Measurements from ENCODE around the gene CHI3L2. TPM values are rescaled to one million over a fixed set of nuclear protein-coding genes. Genes with fewer than 3 reads are reported as not detected.

Gene CHI3L2
- total RNA-seq, 3 donors from 2014 or later, result 0.76 to 3.3 (median 1.1) TPM

GRCh38 chr1:111195002-111195684, 32.4 kb upstream of the CHI3L2 start:
- DNase-seq, result no peak

DNA sequence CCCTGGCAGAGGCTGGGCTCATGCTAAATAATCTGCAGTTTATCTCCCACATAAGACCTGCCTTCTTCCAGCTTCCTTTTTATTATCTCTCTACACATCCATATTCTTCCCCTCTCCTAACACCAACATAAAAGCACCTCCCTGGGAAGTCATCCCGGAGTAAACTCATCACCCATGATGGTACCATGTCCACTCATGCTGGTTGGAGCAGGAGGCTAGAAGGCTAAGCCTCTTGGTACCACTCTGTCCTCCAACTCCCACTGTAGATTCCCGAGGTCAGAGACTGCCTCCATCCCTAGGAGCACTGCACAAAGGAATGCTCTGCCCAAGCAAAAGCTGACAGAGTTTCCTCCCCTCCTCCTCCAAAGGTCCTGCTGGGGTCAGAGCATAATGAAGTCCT, 31.3 kb upstream of the CHI3L2 start:
- no peak for DNase-seq
- Histone ChIP-seq H3K4me1 (ENCODE audit: low read depth) (peaks cover 43% of the 10 kb centered on the region), H3K9me3 (no peaks in the 10 kb centered on the region), H3K36me3 (ENCODE audit: low read depth) (peaks cover 4% of the 10 kb centered on the region), H3K4me3 (no peak overlapping the region)
- intact Hi-C loops (cut with DNase I, micrococcal nuclease), result no loop called here
- TF ChIP-seq, protein P1, sequence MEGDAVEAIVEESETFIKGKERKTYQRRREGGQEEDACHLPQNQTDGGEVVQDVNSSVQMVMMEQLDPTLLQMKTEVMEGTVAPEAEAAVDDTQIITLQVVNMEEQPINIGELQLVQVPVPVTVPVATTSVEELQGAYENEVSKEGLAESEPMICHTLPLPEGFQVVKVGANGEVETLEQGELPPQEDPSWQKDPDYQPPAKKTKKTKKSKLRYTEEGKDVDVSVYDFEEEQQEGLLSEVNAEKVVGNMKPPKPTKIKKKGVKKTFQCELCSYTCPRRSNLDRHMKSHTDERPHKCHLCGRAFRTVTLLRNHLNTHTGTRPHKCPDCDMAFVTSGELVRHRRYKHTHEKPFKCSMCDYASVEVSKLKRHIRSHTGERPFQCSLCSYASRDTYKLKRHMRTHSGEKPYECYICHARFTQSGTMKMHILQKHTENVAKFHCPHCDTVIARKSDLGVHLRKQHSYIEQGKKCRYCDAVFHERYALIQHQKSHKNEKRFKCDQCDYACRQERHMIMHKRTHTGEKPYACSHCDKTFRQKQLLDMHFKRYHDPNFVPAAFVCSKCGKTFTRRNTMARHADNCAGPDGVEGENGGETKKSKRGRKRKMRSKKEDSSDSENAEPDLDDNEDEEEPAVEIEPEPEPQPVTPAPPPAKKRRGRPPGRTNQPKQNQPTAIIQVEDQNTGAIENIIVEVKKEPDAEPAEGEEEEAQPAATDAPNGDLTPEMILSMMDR (IDR thresholded peaks at IDR 0.05), result no peak
- no peak for ATAC-seq

More at GRCh38 chr1:111195002-111195684, 32.4 kb upstream of the CHI3L2 start:
- Histone ChIP-seq H3K9me3 (no peaks in the 10 kb centered on the region), H3K36me3 (ENCODE audit: low read depth) (peaks cover 4% of the 10 kb centered on the region), H3K4me3 (no peak overlapping the region), H3K4me1 (ENCODE audit: low read depth) (peaks cover 40% of the 10 kb centered on the region)
- TF ChIP-seq, protein P1 (IDR thresholded peaks at IDR 0.05), result no peak
- ATAC-seq, result no peak
- intact Hi-C loops (cut with DNase I, micrococcal nuclease), result no loop called here

- H3K9me3 ChIP-seq, result no peaks in the 10 kb centered on the region
- TF ChIP-seq, protein P1 (IDR thresholded peaks at IDR 0.05), result no peak
- intact Hi-C loops (cut with DNase I, micrococcal nuclease), result no loop called here
- H3K4me3 ChIP-seq, result no peak overlapping the region
- H3K36me3 ChIP-seq (ENCODE audit: low read depth), result peaks cover 4% of the 10 kb centered on the region
- H3K4me1 ChIP-seq (ENCODE audit: low read depth), result peaks cover 42% of the 10 kb centered on the region
- peak; percentile 29 for ATAC-seq
- DNase-seq, result peak in 1 of 3 donors; percentile 53
Observed at GRCh38 chr1:111197598-111198284, 29.8 kb upstream of the CHI3L2 start.

DNA sequence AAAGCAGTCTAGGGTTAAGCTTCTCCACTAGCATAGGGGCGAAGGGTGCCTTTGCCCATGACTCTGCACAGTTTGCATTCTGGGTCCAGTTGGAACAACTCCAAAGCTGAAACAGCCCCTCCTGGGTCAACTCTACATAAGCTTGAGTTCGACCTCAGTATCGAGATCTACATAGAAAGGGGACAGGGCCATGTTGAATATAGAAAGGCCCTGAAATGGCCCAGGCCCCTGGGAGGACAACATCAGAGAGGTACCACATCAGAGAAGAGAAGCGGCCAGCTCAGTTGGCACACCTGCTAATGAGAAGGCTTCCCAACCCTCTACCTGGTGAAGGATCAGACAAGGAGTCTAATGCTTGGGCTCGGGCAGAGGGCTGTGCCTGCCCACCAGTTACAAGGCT, 28.7 kb upstream of the CHI3L2 start:
- ATAC-seq (no peak), DNase-seq (no peak)
- intact Hi-C loops (cut with DNase I, micrococcal nuclease), result no loop called here
- TF ChIP-seq, protein P1 (IDR thresholded peaks at IDR 0.05), result no peak
- Histone ChIP-seq H3K4me3 (peak overlapping the region; percentile 7), H3K9me3 (no peaks in the 10 kb centered on the region), H3K36me3 (ENCODE audit: low read depth) (peaks cover 4% of the 10 kb centered on the region), H3K4me1 (ENCODE audit: low read depth) (peaks cover 31% of the 10 kb centered on the region)

GRCh38 chr1:111199329-111199728, 28.2 kb upstream of the CHI3L2 start:
- ATAC-seq (no peak), DNase-seq (no peak)
- Histone ChIP-seq H3K36me3 (ENCODE audit: low read depth) (peaks cover 4% of the 10 kb centered on the region), H3K4me1 (ENCODE audit: low read depth) (peaks cover 27% of the 10 kb centered on the region), H3K9me3 (no peaks in the 10 kb centered on the region), H3K4me3 (peak overlapping the region; percentile 7)
- intact Hi-C loops (cut with DNase I, micrococcal nuclease), result no loop called here
- TF ChIP-seq, protein P1 (IDR thresholded peaks at IDR 0.05), result no peak

Data from mucosa of descending colon (tissue), 3 donors.